Cardiac fibroblast (primary cell): ENCODE results near the gene ZNF532.

Source experiments
- DNase-seq, 2 donors: peaks; one replicate each; pipeline versions ENCODE4 v3.0.0 to v3.0.0-alpha.2; 2010; ENCODE audit warnings: low read depth in 2 of 2
- H3K4me3 ChIP-seq, 2 donors: replicated peaks in 1 of 2; 1 replicate in 1 of 2; 2 replicates in 1 of 2; pipeline ENCODE4 v1.5.1; 2011; ENCODE audit warnings: low read depth in 2 of 2, low read length in 2 of 2, mild to moderate bottlenecking in 2 of 2, moderate library complexity in 1 of 2
- CTCF ChIP-seq: IDR thresholded peaks from one replicate; pipeline ENCODE4 v1.5.1; 2011; ENCODE audit warnings: low read depth, mild to moderate bottlenecking, low read length, inconsistent platforms

Gene ZNF532

GRCh38 chr18:58862851-58863538 is 1.7 kb upstream of the ZNF532 start:
- DNase-seq, result peak; percentile 46 to 67
- no peak for TF ChIP-seq CTCF
- peak overlapping the region; percentile 19 to 51 for H3K4me3 ChIP-seq

GRCh38 chr18:58863539-58864145 is 1.0 kb upstream of the ZNF532 start:
- TF ChIP-seq CTCF, result no peak
- peak in 1 of 2 donors; percentile 55 for DNase-seq
- H3K4me3 ChIP-seq, result peak overlapping the region in 1 of 2 donors; percentile 51

- H3K4me3 ChIP-seq, result peak overlapping the region in 1 of 2 donors; percentile 51
- TF ChIP-seq CTCF, result no peak
Observed at GRCh38 chr18:58865033-58865590, 435 bp downstream of the ZNF532 start.

GRCh38 chr18:58865701-58866065 is 1.0 kb downstream of the ZNF532 start:
- TF ChIP-seq CTCF, result no peak
- DNase-seq, result no peak
- H3K4me3 ChIP-seq, result no peak overlapping the region

More at GRCh38 chr18:58865033-58865590, 435 bp downstream of the ZNF532 start:
- no peak for DNase-seq

GRCh38 chr18:58866066-58866772 is 1.5 kb downstream of the ZNF532 start:
- peak in 1 of 2 donors; percentile 57 for DNase-seq
- no peak for TF ChIP-seq CTCF
- H3K4me3 ChIP-seq, result peak overlapping the region in 1 of 2 donors; percentile 13

GRCh38 chr18:58866773-58867150 is 2.1 kb downstream of the ZNF532 start:
- no peak overlapping the region for H3K4me3 ChIP-seq
- DNase-seq, result no peak
- no peak for TF ChIP-seq CTCF
